HL-60 (cell line): ENCODE data around the gene PARD6G.

Experiments
- DNase-seq, 2 experiments: peaks; one replicate each; pipeline ENCODE4 v3.0.0-alpha.2; 2010 to 2020; ENCODE audit warnings: low read depth in 1 of 2, low spot score in 1 of 2
- H3K27ac ChIP-seq: fragments of 250-450 bp; sonication (Bioruptor Pico); replicated peaks from 2 replicates; pipeline ENCODE4 v1.5.1; 2020; ENCODE audit warnings: mild to moderate bottlenecking, moderate library complexity
- H3K27me3 ChIP-seq: fragments of 250-450 bp; sonication (Bioruptor Pico); 2 replicates; pipeline ENCODE4 v1.5.1; 2021; ENCODE audit warnings: mild to moderate bottlenecking, moderate library complexity; ENCODE audit not compliant: insufficient read depth, poor library complexity, severe bottlenecking
- H3K4me3 ChIP-seq: replicated peaks from 2 replicates; pipeline ENCODE4 v1.5.1; 2011; ENCODE audit warnings: mild to moderate bottlenecking, control low read depth, low read length; ENCODE audit not compliant: insufficient read depth
- CTCF ChIP-seq: IDR thresholded peaks from one replicate; pipeline ENCODE4 v1.5.1; 2011; ENCODE audit warnings: low read length, control low read depth, inconsistent platforms; ENCODE audit not compliant: insufficient read depth
- GABPA ChIP-seq: IDR thresholded peaks from 2 replicates; pipeline ENCODE4 v1.6.1; 2012; ENCODE audit warnings: low read depth
- POLR2AphosphoS5 ChIP-seq: IDR thresholded peaks from 2 replicates; pipeline ENCODE4 v1.6.1; 2012; ENCODE audit warnings: low read depth
- SPI1 ChIP-seq: IDR thresholded peaks from 2 replicates; pipeline ENCODE4 v1.6.1; 2012; ENCODE audit warnings: low read depth, mild to moderate bottlenecking, borderline replicate concordance
- TF ChIP-seq, protein P1 (sequence below): IDR thresholded peaks from 2 replicates; pipeline ENCODE4 v1.6.1; 2012; ENCODE audit warnings: low read depth; ENCODE audit not compliant: insufficient replicate concordance

The PARD6G gene

GRCh38 chr18:80210312-80211083 lies 36.8 kb downstream of the PARD6G start:
- TF ChIP-seq POLR2AphosphoS5, result no peak
- no peak for TF ChIP-seq CTCF
- TF ChIP-seq, protein P1, sequence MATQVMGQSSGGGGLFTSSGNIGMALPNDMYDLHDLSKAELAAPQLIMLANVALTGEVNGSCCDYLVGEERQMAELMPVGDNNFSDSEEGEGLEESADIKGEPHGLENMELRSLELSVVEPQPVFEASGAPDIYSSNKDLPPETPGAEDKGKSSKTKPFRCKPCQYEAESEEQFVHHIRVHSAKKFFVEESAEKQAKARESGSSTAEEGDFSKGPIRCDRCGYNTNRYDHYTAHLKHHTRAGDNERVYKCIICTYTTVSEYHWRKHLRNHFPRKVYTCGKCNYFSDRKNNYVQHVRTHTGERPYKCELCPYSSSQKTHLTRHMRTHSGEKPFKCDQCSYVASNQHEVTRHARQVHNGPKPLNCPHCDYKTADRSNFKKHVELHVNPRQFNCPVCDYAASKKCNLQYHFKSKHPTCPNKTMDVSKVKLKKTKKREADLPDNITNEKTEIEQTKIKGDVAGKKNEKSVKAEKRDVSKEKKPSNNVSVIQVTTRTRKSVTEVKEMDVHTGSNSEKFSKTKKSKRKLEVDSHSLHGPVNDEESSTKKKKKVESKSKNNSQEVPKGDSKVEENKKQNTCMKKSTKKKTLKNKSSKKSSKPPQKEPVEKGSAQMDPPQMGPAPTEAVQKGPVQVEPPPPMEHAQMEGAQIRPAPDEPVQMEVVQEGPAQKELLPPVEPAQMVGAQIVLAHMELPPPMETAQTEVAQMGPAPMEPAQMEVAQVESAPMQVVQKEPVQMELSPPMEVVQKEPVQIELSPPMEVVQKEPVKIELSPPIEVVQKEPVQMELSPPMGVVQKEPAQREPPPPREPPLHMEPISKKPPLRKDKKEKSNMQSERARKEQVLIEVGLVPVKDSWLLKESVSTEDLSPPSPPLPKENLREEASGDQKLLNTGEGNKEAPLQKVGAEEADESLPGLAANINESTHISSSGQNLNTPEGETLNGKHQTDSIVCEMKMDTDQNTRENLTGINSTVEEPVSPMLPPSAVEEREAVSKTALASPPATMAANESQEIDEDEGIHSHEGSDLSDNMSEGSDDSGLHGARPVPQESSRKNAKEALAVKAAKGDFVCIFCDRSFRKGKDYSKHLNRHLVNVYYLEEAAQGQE, result no peak
- TF ChIP-seq SPI1, result no peak
- no peak for TF ChIP-seq GABPA
- H3K27me3 ChIP-seq, result no peaks in the 10 kb centered on the region
- no peak overlapping the region for H3K4me3 ChIP-seq
- DNase-seq, result no peak
- H3K27ac ChIP-seq, result no peak overlapping the region

DNA sequence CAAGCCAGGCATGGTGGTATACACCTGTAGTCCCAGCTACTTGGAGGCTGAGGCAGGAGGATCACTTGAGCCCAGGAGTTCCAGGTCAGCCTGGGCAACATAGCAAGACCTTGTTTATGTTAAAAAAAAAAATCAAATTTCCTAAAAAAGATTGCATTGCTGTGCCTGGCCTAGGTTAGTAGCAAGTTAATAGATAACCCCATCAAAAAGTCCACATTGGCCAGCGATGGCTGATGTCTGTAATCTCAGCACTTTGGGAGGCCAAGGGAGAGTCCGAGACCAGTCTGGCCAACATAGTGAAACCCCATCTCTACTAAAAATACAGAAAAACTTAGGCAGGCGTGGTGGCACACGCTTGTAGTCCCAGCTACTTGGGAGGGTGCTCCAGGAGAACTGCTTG lies 38.7 kb downstream of the PARD6G start:
- no peak overlapping the region for H3K4me3 ChIP-seq
- no peak overlapping the region for H3K27ac ChIP-seq
- no peaks in the 10 kb centered on the region for H3K27me3 ChIP-seq
- no peak for DNase-seq
- no peak for TF ChIP-seq SPI1
- TF ChIP-seq, protein P1, result no peak
- TF ChIP-seq POLR2AphosphoS5, result no peak
- no peak for TF ChIP-seq GABPA
- TF ChIP-seq CTCF, result no peak

GRCh38 chr18:80205294-80205693 lies 42.0 kb downstream of the PARD6G start:
- no peak overlapping the region for H3K4me3 ChIP-seq
- no peak for TF ChIP-seq POLR2AphosphoS5
- TF ChIP-seq GABPA, result no peak
- TF ChIP-seq CTCF, result no peak
- TF ChIP-seq SPI1, result no peak
- TF ChIP-seq, protein P1, result no peak
- H3K27ac ChIP-seq, result no peak overlapping the region
- no peak for DNase-seq
- H3K27me3 ChIP-seq, result no peaks in the 10 kb centered on the region
